HCT116 (cell line): Measurements from ENCODE around the gene SMIM32. TPM values are rescaled to one million over a fixed set of nuclear protein-coding genes. Genes with fewer than 3 reads are reported as not detected.

ENCODE experiments used
- ATAC-seq: fragments of 200-7000 bp; cut with Tn5 transposase; 2 replicates; pipeline ENCODE4 v1.9.1; 2020; ENCODE audit warnings: mild to moderate bottlenecking, moderate library complexity
- BruUV-seq: library from RNA; stranded (reverse); fragments of 400-500 nt; replicated peaks from 2 replicates; lab custom pipeline; 2021; lab: Mats Ljungman, UMichigan
- CTCF ChIA-PET: fragments of 300-600 bp; sonication (Branson Sonifier 250); formaldehyde crosslinking; loops from one replicate; lab custom pipeline; 2021; ENCODE audit warnings: antibody characterized with exemption; lab: Charles Lee
- POLR2A ChIA-PET: fragments of 300-600, 350-600 bp; sonication (Branson Sonifier 250); formaldehyde crosslinking; loops from one replicate; lab custom pipeline; 2021; ENCODE audit warnings: antibody characterized with exemption; lab: Charles Lee
- RAD21 ChIA-PET, 2 experiments: fragments of 300-600 bp; sonication (Branson Sonifier 250); formaldehyde crosslinking; loops; one replicate each; lab custom pipeline; 2023; ENCODE audit warnings: low total read pairs in 2 of 2; ENCODE audit not compliant: uncharacterized antibody in 2 of 2, unreplicated experiment in 2 of 2, low non-redundant PET in 1 of 2; lab: Charles Lee
- DNase-seq: peaks from one replicate; pipeline ENCODE4 v3.0.0-alpha.2; 2010; ENCODE audit warnings: low read depth, low spot score
- H2AFZ ChIP-seq: fragments of 200-600 bp; shearing (Covaris generic), sonication (generic); 2 replicates; pipeline ENCODE4 v1.6.1; 2017; ENCODE audit warnings: low read depth, mixed run types, mixed read lengths, antibody characterized with exemption, low read length; ENCODE audit not compliant: poor library complexity, severe bottlenecking
- H3K27ac ChIP-seq: 2 replicates; pipeline ENCODE4 v1.5.1; 2012; ENCODE audit warnings: low read depth, low read length
- H3K27me3 ChIP-seq: fragments of 200-600 bp; sonication (generic); 2 replicates; pipeline ENCODE4 v1.6.1; 2016; ENCODE audit warnings: mixed run types, low read length, mixed read lengths; ENCODE audit not compliant: insufficient read depth
- H3K36me3 ChIP-seq, 2 experiments: fragments of 200-500 bp in 1 of 2; fragments of 200-600 bp in 1 of 2; sonication (Bioruptor generic) in 1 of 2; sonication (generic) in 1 of 2; 2 replicates each; pipeline versions ENCODE4 v1.5.1 to v1.6.1; 2014 to 2016; ENCODE audit warnings: low read length in 2 of 2, inconsistent platforms in 1 of 2, mixed read lengths in 1 of 2, mixed run types in 1 of 2; ENCODE audit not compliant: insufficient read depth in 2 of 2, control insufficient read depth in 1 of 2
- H3K4me1 ChIP-seq, 2 experiments: fragments of 200-600 bp in 1 of 2; sonication (generic) in 1 of 2; 2 replicates each; pipeline versions ENCODE4 v1.5.1 to v1.6.1; 2012 to 2017; ENCODE audit warnings: low read length in 2 of 2, inconsistent platforms in 1 of 2, mild to moderate bottlenecking in 1 of 2, mixed read lengths in 1 of 2, mixed run types in 1 of 2, moderate library complexity in 1 of 2; ENCODE audit not compliant: insufficient read depth in 2 of 2, control insufficient read depth in 1 of 2
- H3K4me2 ChIP-seq: fragments of 200-600 bp; sonication (generic); 2 replicates; pipeline ENCODE4 v1.6.1; 2017; ENCODE audit warnings: mixed run types, low read length, mixed read lengths
- H3K4me3 ChIP-seq, 2 experiments: fragments of 200-600 bp in 1 of 2; sonication (generic) in 1 of 2; replicated peaks in 1 of 2; 2 replicates each; pipeline ENCODE4 v1.5.1; 2011 to 2016; ENCODE audit warnings: low read length in 2 of 2, control low read depth in 1 of 2, low read depth in 1 of 2, mild to moderate bottlenecking in 1 of 2, mixed read lengths in 1 of 2, mixed run types in 1 of 2
- H3K79me2 ChIP-seq: fragments of 200-600 bp; sonication (generic); 2 replicates; pipeline ENCODE4 v1.6.1; 2017; ENCODE audit warnings: mild to moderate bottlenecking, mixed run types, low read length, moderate library complexity, mixed read lengths; ENCODE audit not compliant: insufficient read depth
- H3K9ac ChIP-seq: fragments of 200-600 bp; sonication (generic); 2 replicates; pipeline ENCODE4 v1.6.1; 2016; ENCODE audit warnings: low read length, mixed read lengths
- H3K9me2 ChIP-seq: fragments of 200-600 bp; sonication (generic), shearing (Covaris generic); 2 replicates; pipeline ENCODE4 v1.6.1; 2017; ENCODE audit warnings: mixed run types, mild to moderate bottlenecking, moderate library complexity; ENCODE audit not compliant: insufficient read depth
- H3K9me3 ChIP-seq, 2 experiments: fragments of 200-500 bp in 1 of 2; fragments of 200-600 bp in 1 of 2; sonication (Bioruptor generic) in 1 of 2; sonication (generic) in 1 of 2; 2 replicates each; pipeline ENCODE4 v1.6.1; 2014 to 2017; ENCODE audit warnings: low read length in 2 of 2, mixed read lengths in 2 of 2, inconsistent platforms in 1 of 2, low read depth in 1 of 2, mild to moderate bottlenecking in 1 of 2, mixed run types in 1 of 2, moderate library complexity in 1 of 2; ENCODE audit not compliant: control insufficient read depth in 1 of 2, insufficient read depth in 1 of 2
- H4K20me1 ChIP-seq: fragments of 200-600 bp; sonication (generic), shearing (Covaris generic); 2 replicates; pipeline ENCODE4 v1.6.1; 2017; ENCODE audit warnings: mixed run types, mild to moderate bottlenecking, moderate library complexity; ENCODE audit not compliant: insufficient read depth
- FOSL1 ChIP-seq: IDR thresholded peaks from 2 replicates; pipeline ENCODE4 v1.6.1; 2012; ENCODE audit warnings: low read depth
- JUND ChIP-seq: IDR thresholded peaks from 2 replicates; pipeline ENCODE4 v1.6.1; 2012
- POLR2AphosphoS5 ChIP-seq: IDR thresholded peaks from 2 replicates; pipeline ENCODE4 v1.6.1; 2011; ENCODE audit warnings: mild to moderate bottlenecking, low read depth, low read length, moderate library complexity
- REST ChIP-seq: IDR thresholded peaks from 2 replicates; pipeline ENCODE4 v1.6.1; 2012; ENCODE audit warnings: low read depth
- SIN3A ChIP-seq: IDR thresholded peaks from 2 replicates; pipeline ENCODE4 v1.6.1; 2012; ENCODE audit warnings: low read depth
- intact Hi-C: fragments of 100-400 bp; cut with micrococcal nuclease; formaldehyde crosslinking; loops from 2 replicates; pipeline ENCODE4 v1.10.0; 2022
- total RNA-seq: library from RNA; stranded (reverse); gene quantifications from one replicate; pipeline ENCODE4 v1.2.1, GENCODE V29; 2021; ENCODE audit not compliant: unreplicated experiment

Gene SMIM32
- total RNA-seq, 1 experiment from 2014 or later = not detected

- H3K4me3 ChIP-seq = no peak overlapping the region
- H3K79me2 ChIP-seq = peaks cover 100% of the 10 kb centered on the region
- RAD21 ChIA-PET = no interaction called here
- H3K4me2 ChIP-seq = no peak overlapping the region
- ATAC-seq = no peak
- POLR2A ChIA-PET = no interaction called here
- no peak overlapping the region for H3K27ac ChIP-seq
- TF ChIP-seq FOSL1 (no peak), JUND (no peak), SIN3A (no peak), REST (no peak), POLR2AphosphoS5 (no peak)
- intact Hi-C loops = no loop called here
- DNase-seq = no peak
- no peaks in the 10 kb centered on the region for H3K9me2 ChIP-seq
- H3K9ac ChIP-seq = no peak overlapping the region
- H4K20me1 ChIP-seq = peaks cover 35% of the 10 kb centered on the region; the same call in 1 of the 2 replicates
- H3K36me3 ChIP-seq = no peaks in the 10 kb centered on the region
- H3K4me1 ChIP-seq = no peaks in the 10 kb centered on the region
- no peaks in the 10 kb centered on the region for H3K27me3 ChIP-seq
- CTCF ChIA-PET = no interaction called here
- BruUV-seq = no TSS peak
- no peaks in the 10 kb centered on the region for H3K9me3 ChIP-seq
- H2AFZ ChIP-seq = no peak overlapping the region
Measured at GRCh38 chr5:136141561-136141960, 51.4 kb downstream of the SMIM32 start.

Other genes with a start within 250 kb of the SMIM32 start
- gene LECT2, start 238.2 kb downstream of the SMIM32 start, total RNA-seq = not detected
- gene TGFBI, start 164.2 kb downstream of the SMIM32 start, total RNA-seq = 0.64 TPM
- gene SMAD5, start 60.3 kb downstream of the SMIM32 start, total RNA-seq = 64.3 TPM
- not detected for gene TRPC7, start 172.4 kb upstream of the SMIM32 start, total RNA-seq